HEK293 (cell line): Measurements from ENCODE around the gene SLC49A3.
"Not testable (repeated sequence)": the region's sequence is repeated elsewhere in the genome, so short reads cannot be mapped to it uniquely, and the experiment has no call there.

ENCODE experiments used
- BCL11B ChIP-seq: fragments of 450-650 bp; formaldehyde crosslinking; IDR thresholded peaks from 2 replicates; pipeline ENCODE4 v1.5.1; 2016; ENCODE audit warnings: low read depth, missing biosample characterization, missing genetic modification characterization
- CTCF ChIP-seq: fragments of 450-650 bp; formaldehyde crosslinking; IDR thresholded peaks from 2 replicates; pipeline ENCODE4 v1.5.1; 2016; ENCODE audit warnings: missing biosample characterization, missing genetic modification characterization
- MYNN ChIP-seq: fragments of 450-650 bp; formaldehyde crosslinking; IDR thresholded peaks from 2 replicates; pipeline ENCODE4 v1.5.1; 2016; ENCODE audit warnings: missing biosample characterization, missing genetic modification characterization, borderline replicate concordance
- PRDM1 ChIP-seq: fragments of 450-650 bp; formaldehyde crosslinking; IDR thresholded peaks from 2 replicates; pipeline ENCODE4; 2016; ENCODE audit warnings: missing biosample characterization, missing genetic modification characterization
- YY1 ChIP-seq: fragments of 450-650 bp; formaldehyde crosslinking; IDR thresholded peaks from 2 replicates; pipeline ENCODE4 v1.5.1; 2018; ENCODE audit warnings: missing biosample characterization, missing genetic modification characterization
- ZNF112 ChIP-seq: fragments of 450-650 bp; formaldehyde crosslinking; IDR thresholded peaks from 2 replicates; pipeline ENCODE4 v1.5.0; 2017; ENCODE audit warnings: missing biosample characterization, missing genetic modification characterization
- ZNF114 ChIP-seq: fragments of 450-650 bp; formaldehyde crosslinking; IDR thresholded peaks from 2 replicates; pipeline ENCODE4 v1.5.0; 2017; ENCODE audit warnings: missing biosample characterization, missing genetic modification characterization
- ZNF138 ChIP-seq: fragments of 450-650 bp; formaldehyde crosslinking; IDR thresholded peaks from 2 replicates; pipeline ENCODE4 v1.5.1; 2016; ENCODE audit warnings: missing biosample characterization, missing genetic modification characterization, borderline replicate concordance
- ZNF174 ChIP-seq: fragments of 450-650 bp; formaldehyde crosslinking; IDR thresholded peaks from 2 replicates; pipeline ENCODE4 v1.5.0; 2017; ENCODE audit warnings: missing biosample characterization, mild to moderate bottlenecking, missing genetic modification characterization
- ZNF24 ChIP-seq: fragments of 450-650 bp; formaldehyde crosslinking; IDR thresholded peaks from 2 replicates; pipeline ENCODE4 v1.5.1; 2016; ENCODE audit warnings: missing biosample characterization, missing genetic modification characterization
- ZNF449 ChIP-seq: fragments of 450-650 bp; formaldehyde crosslinking; IDR thresholded peaks from 2 replicates; pipeline ENCODE4 v1.5.1; 2017; ENCODE audit warnings: missing biosample characterization, mild to moderate bottlenecking, missing genetic modification characterization, moderate library complexity

- TF ChIP-seq ZNF112 (tag by site-specific recombination); PRDM1; ZNF138; ZNF24 (tag by site-specific recombination); YY1 (tag by site-specific recombination); ZNF449; MYNN (tag by site-specific recombination); BCL11B; ZNF174; CTCF; ZNF114: not testable (repeated sequence)
Measured at GRCh38 chr4:736561-736960, 47.6 kb upstream of the SLC49A3 start.
